ENCODE data around the gene DTX3. TPM values are rescaled to one million over a fixed set of nuclear protein-coding genes. Genes with fewer than 3 reads are reported as not detected.

Gene DTX3
- total and polyA plus RNA-seq, 2 of the 13 experiments (the other 11 are each of a cell fraction or from before 2014, with no cell fraction given): 9.0 to 27.2 TPM

- no peak for TF ChIP-seq SOX13 (IDR thresholded peaks at IDR 0.05)
- peak in 1 of 2 experiments; percentile 62; a peak in 2 of 4 replicates for TF ChIP-seq SOX13 (CRISPR knock-in tag; conservative IDR thresholded peaks at IDR 0.05 in 1 of 2, IDR thresholded peaks at IDR 0.05 in 1 of 2)
- peak; percentile 50 for TF ChIP-seq MEIS1 (CRISPR knock-in tag; IDR thresholded peaks at IDR 0.05; ENCODE audit: borderline replicate concordance)
- TF ChIP-seq MED1 (CRISPR knock-in tag; IDR thresholded peaks at IDR 0.05): peak; percentile 89
- no peak for TF ChIP-seq AGO2 (optimal IDR thresholded peaks at IDR 0.05; ENCODE audit: low read depth, low read length)
- TF ChIP-seq RCOR2 (CRISPR knock-in tag; IDR thresholded peaks at IDR 0.05): peak; percentile 58; the same call in 1 of the 2 replicates
- TF ChIP-seq HMGA1 (CRISPR knock-in tag; conservative IDR thresholded peaks at IDR 0.05): no peak
- peak; percentile 38; the same call in 1 of the 2 replicates for TF ChIP-seq ZNF703 (CRISPR knock-in tag; IDR thresholded peaks at IDR 0.05; ENCODE audit: borderline replicate concordance)
- TF ChIP-seq ZNF557 (CRISPR knock-in tag; IDR thresholded peaks at IDR 0.05): no peak
- no peak for TF ChIP-seq TGIF2 (CRISPR knock-in tag; IDR thresholded peaks at IDR 0.05)
- peak; percentile 64; the same call in 1 of the 2 replicates for TF ChIP-seq THAP9 (CRISPR knock-in tag; IDR thresholded peaks at IDR 0.05; ENCODE audit: borderline replicate concordance)
- 0 out of 2 replicates have a peak, but pooled peaks have one; percentile 64 for TF ChIP-seq GFI1 (CRISPR knock-in tag; IDR thresholded peaks at IDR 0.05; ENCODE audit: borderline replicate concordance)
- TF ChIP-seq ZNF709 (CRISPR knock-in tag; IDR thresholded peaks at IDR 0.05): no peak
- no peak for TF ChIP-seq ZBTB8A (CRISPR knock-in tag; IDR thresholded peaks at IDR 0.05; ENCODE audit: borderline replicate concordance, low read depth)
- TF ChIP-seq SMAD1 (CRISPR knock-in tag; IDR thresholded peaks at IDR 0.05; ENCODE audit: borderline replicate concordance, low read depth): peak; percentile 62; the same call in 1 of the 2 replicates
- TF ChIP-seq, protein P1, sequence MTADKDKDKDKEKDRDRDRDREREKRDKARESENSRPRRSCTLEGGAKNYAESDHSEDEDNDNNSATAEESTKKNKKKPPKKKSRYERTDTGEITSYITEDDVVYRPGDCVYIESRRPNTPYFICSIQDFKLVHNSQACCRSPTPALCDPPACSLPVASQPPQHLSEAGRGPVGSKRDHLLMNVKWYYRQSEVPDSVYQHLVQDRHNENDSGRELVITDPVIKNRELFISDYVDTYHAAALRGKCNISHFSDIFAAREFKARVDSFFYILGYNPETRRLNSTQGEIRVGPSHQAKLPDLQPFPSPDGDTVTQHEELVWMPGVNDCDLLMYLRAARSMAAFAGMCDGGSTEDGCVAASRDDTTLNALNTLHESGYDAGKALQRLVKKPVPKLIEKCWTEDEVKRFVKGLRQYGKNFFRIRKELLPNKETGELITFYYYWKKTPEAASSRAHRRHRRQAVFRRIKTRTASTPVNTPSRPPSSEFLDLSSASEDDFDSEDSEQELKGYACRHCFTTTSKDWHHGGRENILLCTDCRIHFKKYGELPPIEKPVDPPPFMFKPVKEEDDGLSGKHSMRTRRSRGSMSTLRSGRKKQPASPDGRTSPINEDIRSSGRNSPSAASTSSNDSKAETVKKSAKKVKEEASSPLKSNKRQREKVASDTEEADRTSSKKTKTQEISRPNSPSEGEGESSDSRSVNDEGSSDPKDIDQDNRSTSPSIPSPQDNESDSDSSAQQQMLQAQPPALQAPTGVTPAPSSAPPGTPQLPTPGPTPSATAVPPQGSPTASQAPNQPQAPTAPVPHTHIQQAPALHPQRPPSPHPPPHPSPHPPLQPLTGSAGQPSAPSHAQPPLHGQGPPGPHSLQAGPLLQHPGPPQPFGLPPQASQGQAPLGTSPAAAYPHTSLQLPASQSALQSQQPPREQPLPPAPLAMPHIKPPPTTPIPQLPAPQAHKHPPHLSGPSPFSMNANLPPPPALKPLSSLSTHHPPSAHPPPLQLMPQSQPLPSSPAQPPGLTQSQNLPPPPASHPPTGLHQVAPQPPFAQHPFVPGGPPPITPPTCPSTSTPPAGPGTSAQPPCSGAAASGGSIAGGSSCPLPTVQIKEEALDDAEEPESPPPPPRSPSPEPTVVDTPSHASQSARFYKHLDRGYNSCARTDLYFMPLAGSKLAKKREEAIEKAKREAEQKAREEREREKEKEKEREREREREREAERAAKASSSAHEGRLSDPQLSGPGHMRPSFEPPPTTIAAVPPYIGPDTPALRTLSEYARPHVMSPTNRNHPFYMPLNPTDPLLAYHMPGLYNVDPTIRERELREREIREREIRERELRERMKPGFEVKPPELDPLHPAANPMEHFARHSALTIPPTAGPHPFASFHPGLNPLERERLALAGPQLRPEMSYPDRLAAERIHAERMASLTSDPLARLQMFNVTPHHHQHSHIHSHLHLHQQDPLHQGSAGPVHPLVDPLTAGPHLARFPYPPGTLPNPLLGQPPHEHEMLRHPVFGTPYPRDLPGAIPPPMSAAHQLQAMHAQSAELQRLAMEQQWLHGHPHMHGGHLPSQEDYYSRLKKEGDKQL (CRISPR knock-in tag; IDR thresholded peaks at IDR 0.05; ENCODE audit: low read depth): 0 out of 2 replicates have a peak, but pooled peaks have one; percentile 51
- TF ChIP-seq, protein P2, sequence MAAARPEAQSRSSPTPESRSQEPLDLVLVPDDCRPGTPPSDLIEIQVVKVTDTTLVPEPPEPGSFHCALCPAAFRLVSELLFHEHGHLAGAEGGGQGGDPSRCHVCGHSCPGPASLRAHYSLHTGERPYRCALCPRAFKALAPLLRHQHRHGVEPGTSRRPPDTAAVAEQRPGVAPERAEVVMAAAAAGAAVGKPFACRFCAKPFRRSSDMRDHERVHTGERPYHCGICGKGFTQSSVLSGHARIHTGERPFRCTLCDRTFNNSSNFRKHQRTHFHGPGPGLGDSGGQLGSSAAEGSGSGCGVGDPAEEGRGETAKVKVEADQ (CRISPR knock-in tag; IDR thresholded peaks at IDR 0.05; ENCODE audit: borderline replicate concordance): 0 out of 2 replicates have a peak, but pooled peaks have one; percentile 44
Observed at GRCh38 chr12:57575771-57576612, 28.6 kb upstream of the DTX3 start (continued).

All from HepG2 (cell line).